ENCODE measurements around the gene MYOZ3. TPM values are rescaled to one million over a fixed set of nuclear protein-coding genes. Genes with fewer than 3 reads are reported as not detected.
A peak's percentile ranks its signal among the peaks of the same experiment; 100 is the strongest.

Gene MYOZ3
- total and polyA plus RNA-seq, 4 donors = 0.03 to 0.09 (median 0.04) TPM; not detected in 1

DNA sequence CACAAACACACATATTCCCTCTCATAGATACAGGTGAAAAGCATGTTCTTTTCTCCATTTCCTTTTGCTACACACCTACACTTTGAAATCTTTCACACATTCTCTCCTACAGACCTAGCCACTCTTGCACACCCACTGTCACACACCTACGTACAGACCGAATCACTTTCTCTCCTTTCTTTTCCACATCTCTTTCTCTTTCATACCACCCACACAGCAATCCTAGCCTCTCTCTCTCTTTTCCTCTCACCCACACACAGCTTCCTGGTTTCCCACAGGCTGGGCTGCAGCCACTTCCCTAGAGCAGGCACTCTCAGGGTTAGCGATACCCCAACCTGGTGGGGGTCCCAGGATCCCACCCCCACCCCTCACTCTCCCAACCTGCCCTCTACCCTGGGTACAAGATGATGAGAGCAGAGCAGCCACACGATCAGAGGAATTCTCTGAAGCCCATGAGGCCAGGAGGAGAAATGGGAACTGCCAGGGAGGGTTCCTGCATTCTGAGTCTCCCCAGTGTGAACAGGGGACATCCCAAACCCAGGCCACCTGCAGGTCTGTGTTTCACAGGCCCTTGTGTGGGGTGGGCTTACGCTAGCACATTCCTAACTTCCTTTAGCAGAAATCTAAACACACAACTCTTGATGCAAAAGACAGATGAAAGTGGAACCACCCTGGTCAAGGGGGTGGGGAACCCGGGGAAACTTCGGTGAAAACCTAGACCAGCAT is 37.7 kb upstream of the MYOZ3 start:
- no peak overlapping the region for H3K9ac ChIP-seq (ENCODE audit: low read depth in 1 of 2, low read length in 2 of 2)
- no peak for DNase-seq (ENCODE audit: low spot score)
- no peak overlapping the region for H3K4me3 ChIP-seq (ENCODE audit: low read depth in 1 of 3, low read length in 3 of 3)
- H3K27ac ChIP-seq (ENCODE audit: low read depth in 1 of 2, low read length in 2 of 2) = peak overlapping the region in 1 of 2 donors; percentile 30
- no peaks in the 10 kb centered on the region for H3K27me3 ChIP-seq (ENCODE audit: control insufficient read depth in 4 of 4, insufficient read depth in 4 of 4, low read length in 3 of 4)
- H3K9me3 ChIP-seq (ENCODE audit: control insufficient read depth in 4 of 4, low read length in 3 of 4) = no peaks in the 10 kb centered on the region
- peaks cover 9 to 39% (median 31%) of the 10 kb centered on the region in 4 donors for H3K4me1 ChIP-seq (ENCODE audit: control insufficient read depth in 4 of 4, insufficient read depth in 4 of 4, low read length in 3 of 4)
- TF ChIP-seq RAD21 (IDR thresholded peaks at IDR 0.05) (no peak), HNF4A (conservative IDR thresholded peaks at IDR 0.05) (no peak), TAF1 (conservative IDR thresholded peaks at IDR 0.05) (no peak), FOXA1 (IDR thresholded peaks at IDR 0.05) (no peak), FOXA2 (IDR thresholded peaks at IDR 0.05) (no peak), SP1 (IDR thresholded peaks at IDR 0.05) (no peak)
- TF ChIP-seq, protein P1, sequence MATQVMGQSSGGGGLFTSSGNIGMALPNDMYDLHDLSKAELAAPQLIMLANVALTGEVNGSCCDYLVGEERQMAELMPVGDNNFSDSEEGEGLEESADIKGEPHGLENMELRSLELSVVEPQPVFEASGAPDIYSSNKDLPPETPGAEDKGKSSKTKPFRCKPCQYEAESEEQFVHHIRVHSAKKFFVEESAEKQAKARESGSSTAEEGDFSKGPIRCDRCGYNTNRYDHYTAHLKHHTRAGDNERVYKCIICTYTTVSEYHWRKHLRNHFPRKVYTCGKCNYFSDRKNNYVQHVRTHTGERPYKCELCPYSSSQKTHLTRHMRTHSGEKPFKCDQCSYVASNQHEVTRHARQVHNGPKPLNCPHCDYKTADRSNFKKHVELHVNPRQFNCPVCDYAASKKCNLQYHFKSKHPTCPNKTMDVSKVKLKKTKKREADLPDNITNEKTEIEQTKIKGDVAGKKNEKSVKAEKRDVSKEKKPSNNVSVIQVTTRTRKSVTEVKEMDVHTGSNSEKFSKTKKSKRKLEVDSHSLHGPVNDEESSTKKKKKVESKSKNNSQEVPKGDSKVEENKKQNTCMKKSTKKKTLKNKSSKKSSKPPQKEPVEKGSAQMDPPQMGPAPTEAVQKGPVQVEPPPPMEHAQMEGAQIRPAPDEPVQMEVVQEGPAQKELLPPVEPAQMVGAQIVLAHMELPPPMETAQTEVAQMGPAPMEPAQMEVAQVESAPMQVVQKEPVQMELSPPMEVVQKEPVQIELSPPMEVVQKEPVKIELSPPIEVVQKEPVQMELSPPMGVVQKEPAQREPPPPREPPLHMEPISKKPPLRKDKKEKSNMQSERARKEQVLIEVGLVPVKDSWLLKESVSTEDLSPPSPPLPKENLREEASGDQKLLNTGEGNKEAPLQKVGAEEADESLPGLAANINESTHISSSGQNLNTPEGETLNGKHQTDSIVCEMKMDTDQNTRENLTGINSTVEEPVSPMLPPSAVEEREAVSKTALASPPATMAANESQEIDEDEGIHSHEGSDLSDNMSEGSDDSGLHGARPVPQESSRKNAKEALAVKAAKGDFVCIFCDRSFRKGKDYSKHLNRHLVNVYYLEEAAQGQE (IDR thresholded peaks at IDR 0.05) = no peak
- TF ChIP-seq, protein P2, sequence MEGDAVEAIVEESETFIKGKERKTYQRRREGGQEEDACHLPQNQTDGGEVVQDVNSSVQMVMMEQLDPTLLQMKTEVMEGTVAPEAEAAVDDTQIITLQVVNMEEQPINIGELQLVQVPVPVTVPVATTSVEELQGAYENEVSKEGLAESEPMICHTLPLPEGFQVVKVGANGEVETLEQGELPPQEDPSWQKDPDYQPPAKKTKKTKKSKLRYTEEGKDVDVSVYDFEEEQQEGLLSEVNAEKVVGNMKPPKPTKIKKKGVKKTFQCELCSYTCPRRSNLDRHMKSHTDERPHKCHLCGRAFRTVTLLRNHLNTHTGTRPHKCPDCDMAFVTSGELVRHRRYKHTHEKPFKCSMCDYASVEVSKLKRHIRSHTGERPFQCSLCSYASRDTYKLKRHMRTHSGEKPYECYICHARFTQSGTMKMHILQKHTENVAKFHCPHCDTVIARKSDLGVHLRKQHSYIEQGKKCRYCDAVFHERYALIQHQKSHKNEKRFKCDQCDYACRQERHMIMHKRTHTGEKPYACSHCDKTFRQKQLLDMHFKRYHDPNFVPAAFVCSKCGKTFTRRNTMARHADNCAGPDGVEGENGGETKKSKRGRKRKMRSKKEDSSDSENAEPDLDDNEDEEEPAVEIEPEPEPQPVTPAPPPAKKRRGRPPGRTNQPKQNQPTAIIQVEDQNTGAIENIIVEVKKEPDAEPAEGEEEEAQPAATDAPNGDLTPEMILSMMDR (IDR thresholded peaks at IDR 0.05; ENCODE audit: low read depth, low read length, missing input control) = no peak
- TF ChIP-seq, protein P3, sequence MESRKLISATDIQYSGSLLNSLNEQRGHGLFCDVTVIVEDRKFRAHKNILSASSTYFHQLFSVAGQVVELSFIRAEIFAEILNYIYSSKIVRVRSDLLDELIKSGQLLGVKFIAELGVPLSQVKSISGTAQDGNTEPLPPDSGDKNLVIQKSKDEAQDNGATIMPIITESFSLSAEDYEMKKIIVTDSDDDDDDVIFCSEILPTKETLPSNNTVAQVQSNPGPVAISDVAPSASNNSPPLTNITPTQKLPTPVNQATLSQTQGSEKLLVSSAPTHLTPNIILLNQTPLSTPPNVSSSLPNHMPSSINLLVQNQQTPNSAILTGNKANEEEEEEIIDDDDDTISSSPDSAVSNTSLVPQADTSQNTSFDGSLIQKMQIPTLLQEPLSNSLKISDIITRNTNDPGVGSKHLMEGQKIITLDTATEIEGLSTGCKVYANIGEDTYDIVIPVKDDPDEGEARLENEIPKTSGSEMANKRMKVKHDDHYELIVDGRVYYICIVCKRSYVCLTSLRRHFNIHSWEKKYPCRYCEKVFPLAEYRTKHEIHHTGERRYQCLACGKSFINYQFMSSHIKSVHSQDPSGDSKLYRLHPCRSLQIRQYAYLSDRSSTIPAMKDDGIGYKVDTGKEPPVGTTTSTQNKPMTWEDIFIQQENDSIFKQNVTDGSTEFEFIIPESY (IDR thresholded peaks at IDR 0.05) = no peak
- no peaks in the 10 kb centered on the region for H3K36me3 ChIP-seq (ENCODE audit: control insufficient read depth in 4 of 4, insufficient read depth in 3 of 4, low read depth in 1 of 4, low read length in 3 of 4)
- 69% methylated on average over 7 of the region's 7 CpGs for WGBS

DNA sequence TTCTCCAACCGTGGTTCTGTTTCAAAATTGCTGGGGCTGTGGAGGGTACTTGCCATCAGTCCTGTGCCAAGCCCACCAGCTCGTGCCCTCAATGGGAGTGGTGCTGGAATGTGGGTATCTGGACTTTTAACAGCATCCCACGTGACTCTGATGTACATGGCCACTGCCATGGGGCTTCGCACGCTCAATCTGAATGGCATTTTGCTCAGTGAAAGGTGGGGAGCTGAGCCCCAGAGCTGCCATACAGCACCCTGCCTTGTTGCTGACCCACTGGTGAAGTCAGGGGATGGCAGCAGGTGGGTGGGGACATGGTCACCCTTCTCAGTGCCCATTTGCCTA is 37.2 kb upstream of the MYOZ3 start:
- H3K9ac ChIP-seq (ENCODE audit: low read depth in 1 of 2, low read length in 2 of 2) = no peak overlapping the region
- 86% methylated on average over 5 of the region's 5 CpGs for WGBS
- H3K4me3 ChIP-seq (ENCODE audit: low read depth in 1 of 3, low read length in 3 of 3) = no peak overlapping the region
- H3K27me3 ChIP-seq (ENCODE audit: control insufficient read depth in 4 of 4, insufficient read depth in 4 of 4, low read length in 3 of 4) = no peaks in the 10 kb centered on the region
- peaks cover 9 to 42% (median 33%) of the 10 kb centered on the region in 4 donors for H3K4me1 ChIP-seq (ENCODE audit: control insufficient read depth in 4 of 4, insufficient read depth in 4 of 4, low read length in 3 of 4)
- peak overlapping the region; percentile 25 to 30 for H3K27ac ChIP-seq (ENCODE audit: low read depth in 1 of 2, low read length in 2 of 2)
- no peak for DNase-seq (ENCODE audit: low spot score)
- no peaks in the 10 kb centered on the region for H3K9me3 ChIP-seq (ENCODE audit: control insufficient read depth in 4 of 4, low read length in 3 of 4)
- no peaks in the 10 kb centered on the region for H3K36me3 ChIP-seq (ENCODE audit: control insufficient read depth in 4 of 4, insufficient read depth in 3 of 4, low read depth in 1 of 4, low read length in 3 of 4)
- TF ChIP-seq, protein P1 (IDR thresholded peaks at IDR 0.05) = no peak
- TF ChIP-seq FOXA2 (IDR thresholded peaks at IDR 0.05) (no peak), HNF4A (conservative IDR thresholded peaks at IDR 0.05) (no peak), NR2F2 (IDR thresholded peaks at IDR 0.05) (no peak), HNF4G (IDR thresholded peaks at IDR 0.05) (no peak), RXRA (IDR thresholded peaks at IDR 0.05) (no peak), RAD21 (IDR thresholded peaks at IDR 0.05) (no peak)

Data from liver (tissue), 9 donors.